K562 (cell line): Measurements from ENCODE around the gene ZBTB38. TPM values are rescaled to one million over a fixed set of nuclear protein-coding genes. Genes with fewer than 3 reads are reported as not detected.
A peak's percentile ranks its signal among the peaks of the same experiment; 100 is the strongest.

Source experiments
- ARNT ChIP-seq, 2 experiments: fragments of 450-650 bp; IDR thresholded peaks; 2 replicates each; pipeline ENCODE4 v1.6.1; 2016; ENCODE audit warnings: mild to moderate bottlenecking in 1 of 2
- CREB1 ChIP-seq, 2 experiments: sonication (generic) in 1 of 2; formaldehyde crosslinking in 1 of 2; IDR thresholded peaks; 2 replicates each; pipeline versions ENCODE4 v1.6.1 to v1.8.0; 2012 to 2022; ENCODE audit warnings: inconsistent platforms in 1 of 2, mild to moderate bottlenecking in 1 of 2, missing genetic modification reagents in 1 of 2, moderate library complexity in 1 of 2
- EP400 ChIP-seq: fragments of 450-650 bp; IDR thresholded peaks from 2 replicates; pipeline ENCODE4 v1.6.1; 2017; ENCODE audit warnings: antibody characterized with exemption, mild to moderate bottlenecking, moderate library complexity
- HDAC3 ChIP-seq: fragments of 450-650 bp; IDR thresholded peaks from 2 replicates; pipeline ENCODE4 v1.6.1; 2018; ENCODE audit warnings: borderline replicate concordance, mild to moderate bottlenecking, moderate library complexity; ENCODE audit not compliant: partially characterized antibody
- JUND ChIP-seq, 2 experiments: IDR thresholded peaks; 2 replicates in 1 of 2; 3 replicates in 1 of 2; pipeline ENCODE4 v1.6.1; 2011; ENCODE audit warnings: borderline replicate concordance in 2 of 2, low read depth in 2 of 2, low read length in 2 of 2, improper control_type of control experiment in 1 of 2, missing biosample characterization in 1 of 2, missing genetic modification characterization in 1 of 2, missing genetic modification reagents in 1 of 2
- KDM1A ChIP-seq, 2 experiments: fragments of 450-650 bp; IDR thresholded peaks; 2 replicates each; pipeline ENCODE4 v1.6.1; 2016; ENCODE audit warnings: mild to moderate bottlenecking in 2 of 2
- MAFG ChIP-seq: fragments of 450-650 bp; conservative IDR thresholded peaks from 2 replicates; pipeline ENCODE4 v1.6.1; 2016; ENCODE audit warnings: missing genetic modification characterization, missing compliant biosample characterization
- MAX ChIP-seq: sonication (generic); formaldehyde crosslinking; IDR thresholded peaks from 2 replicates; pipeline ENCODE4 v1.9.0; 2022; ENCODE audit warnings: mild to moderate bottlenecking, missing genetic modification reagents
- PHF21A ChIP-seq: fragments of 450-650 bp; IDR thresholded peaks from 2 replicates; pipeline ENCODE4 v1.6.1; 2017; ENCODE audit warnings: low read depth, borderline replicate concordance
- PPARD ChIP-seq: fragments of 250-450 bp; sonication (Bioruptor Pico); IDR thresholded peaks from 2 replicates; pipeline ENCODE4 v1.8.0; 2022; ENCODE audit warnings: inconsistent platforms, mild to moderate bottlenecking, moderate library complexity
- RCOR1 ChIP-seq, 2 experiments: IDR thresholded peaks; 2 replicates each; pipeline ENCODE4 v1.6.1; 2012; ENCODE audit warnings: low read depth in 2 of 2, low read length in 2 of 2, borderline replicate concordance in 1 of 2, improper control_type of control experiment in 1 of 2
- SREBF2 ChIP-seq: sonication (generic); formaldehyde crosslinking; IDR thresholded peaks from 2 replicates; pipeline ENCODE4 v1.4.0; 2020; ENCODE audit warnings: mild to moderate bottlenecking, missing genetic modification reagents
- SRSF1 ChIP-seq: fragments of 200-400 bp; formaldehyde crosslinking; IDR thresholded peaks from 2 replicates; pipeline ENCODE4 v1.6.1; 2017; ENCODE audit warnings: mild to moderate bottlenecking, low read depth, low read length, moderate library complexity
- TFE3 ChIP-seq: fragments of 450-650 bp; formaldehyde crosslinking; IDR thresholded peaks from 2 replicates; pipeline ENCODE4 v1.4.0; 2020; ENCODE audit warnings: mild to moderate bottlenecking, mixed read lengths
- ZBTB5 ChIP-seq: fragments of 450-650 bp; IDR thresholded peaks from 2 replicates; pipeline ENCODE4 v1.6.1; 2017; ENCODE audit warnings: antibody characterized with exemption
- ZFP36 ChIP-seq: fragments of 150-350 bp; IDR thresholded peaks from 2 replicates; pipeline ENCODE4 v1.6.1; 2018; ENCODE audit warnings: low read length, low read depth; ENCODE audit not compliant: partially characterized antibody
- ZNF175 ChIP-seq: fragments of 200-800 bp; sonication (Bioruptor generic); IDR thresholded peaks from 2 replicates; pipeline ENCODE4 v1.6.1; 2016; ENCODE audit warnings: low read depth, mild to moderate bottlenecking, missing genetic modification characterization, missing compliant biosample characterization
- ZNF24 ChIP-seq: fragments of 450-650 bp; IDR thresholded peaks from 2 replicates; pipeline ENCODE4 v1.6.1; 2016
- ZNF311 ChIP-seq: fragments of 250-450 bp; sonication (Bioruptor Pico); IDR thresholded peaks from 2 replicates; pipeline ENCODE4 v1.4.0; 2020; ENCODE audit warnings: mild to moderate bottlenecking, moderate library complexity
- ZNF384 ChIP-seq: IDR thresholded peaks from 2 replicates; pipeline ENCODE4 v1.6.1; 2012; ENCODE audit warnings: low read depth, low read length, improper control_type of control experiment
- ZNF639 ChIP-seq, 2 experiments: fragments of 200-800 bp in 1 of 2; sonication (Bioruptor generic) in 1 of 2; sonication (generic) in 1 of 2; formaldehyde crosslinking in 1 of 2; IDR thresholded peaks in 1 of 2; conservative IDR thresholded peaks in 1 of 2; 2 replicates each; pipeline versions ENCODE4 v1.5.0 to v1.6.1; 2016 to 2020; ENCODE audit warnings: missing compliant biosample characterization in 1 of 2, missing genetic modification characterization in 1 of 2, missing genetic modification reagents in 1 of 2
- ZNF695 ChIP-seq: fragments of 450-650 bp; formaldehyde crosslinking; IDR thresholded peaks from 2 replicates; pipeline ENCODE4 v1.4.0; 2020; ENCODE audit warnings: mild to moderate bottlenecking, moderate library complexity
- ZNF785 ChIP-seq: fragments of 250-450 bp; sonication (Bioruptor Pico); IDR thresholded peaks from 2 replicates; pipeline ENCODE4 v1.4.0; 2020; ENCODE audit warnings: mild to moderate bottlenecking
- polyA plus RNA-seq, 8 experiments: library from polyadenylated mRNA; depleted of rRNA in 4 of 8; stranded (reverse) in 5 of 8; unstranded in 3 of 8; fragments of >200 nt; fragmentation: Nextera tagmentation in 2 of 8; fragmentation: Illumina TruSeq in 1 of 8; extraction: Ambion mirVana in 2 of 8; extraction: Trizol in 1 of 8; gene quantifications; 2 replicates each; pipeline versions ENCODE4 v1.2.1 to v1.2.3, GENCODE V29; 2011 to 2014; ENCODE audit warnings: inconsistent platforms in 1 of 8, missing spikeins in 1 of 8
- total RNA-seq, 7 experiments: library from RNA; depleted of rRNA in 6 of 7; stranded (reverse); fragments of >200 nt in 6 of 7; fragmentation: Illumina TruSeq in 2 of 7; extraction: Trizol in 2 of 7; gene quantifications; 2 replicates each; pipeline versions ENCODE4 v1.2.1 to v1.2.3, GENCODE V29; 2011 to 2021; ENCODE audit warnings: low replicate concordance in 1 of 7

Gene ZBTB38
- total and polyA plus RNA-seq, 9 of the 15 experiments (the other 6 are each of a cell fraction or from before 2014, with no cell fraction given), result 12.1 to 39.4 (median 22.9) TPM

- TF ChIP-seq EP400 (peak; percentile 81), ZNF175 (CRISPR knock-in tag) (peak; percentile 51), SREBF2 (no peak), SRSF1 (no peak), ARNT (IDR thresholded peaks at IDR 0.05) (peak; percentile 42 to 48; a peak in 1 of 4 replicates), ZNF695 (CRISPR knock-in tag) (no peak), JUND (IDR thresholded peaks at IDR 0.05; ENCODE audit: borderline replicate concordance, low read depth, low read length) (peak; percentile 61), JUND (tag; IDR thresholded peaks at IDR 0.05; ENCODE audit: borderline replicate concordance, low read depth, low read length) (peak; percentile 16; the same call in 1 of the 3 replicates), CREB1 (IDR thresholded peaks at IDR 0.05) (peak; percentile 70; the same call in 1 of the 2 replicates), CREB1 (CRISPR knock-in tag; IDR thresholded peaks at IDR 0.05) (peak; percentile 54; the same call in 1 of the 2 replicates), ZNF311 (no peak), MAFG (no peak), MAX (CRISPR knock-in tag) (peak; percentile 61; the same call in 1 of the 2 replicates), HDAC3 (peak; percentile 5), PHF21A (peak; percentile 12; the same call in 1 of the 2 replicates), ZBTB5 (no peak), ZNF639 (CRISPR knock-in tag; conservative IDR thresholded peaks at IDR 0.05 in 1 of 2, IDR thresholded peaks at IDR 0.05 in 1 of 2) (peak in 1 of 2 experiments; percentile 25; a peak in 1 of 4 replicates), ZNF24 (peak; percentile 80), TFE3 (CRISPR knock-in tag) (peak; percentile 96), RCOR1 (IDR thresholded peaks at IDR 0.05; ENCODE audit: borderline replicate concordance in 1 of 2, low read depth in 2 of 2, low read length in 2 of 2) (peak in 1 of 2 experiments; percentile 13; a peak in 1 of 4 replicates), ZNF384 (peak; percentile 91), ZFP36 (no peak), KDM1A (IDR thresholded peaks at IDR 0.05) (0 out of 4 replicates have a peak, but pooled peaks of 1 of the 2 experiments have one; percentile 5), PPARD (CRISPR knock-in tag) (no peak), ZNF785 (CRISPR knock-in tag) (no peak)
Observed at GRCh38 chr3:141370065-141370533, 1.8 kb downstream of the ZBTB38 start (continued).
